A673 (cell line): Measurements from ENCODE around the gene UBE2J2.

Experiments
- CTCF ChIP-seq: fragments of 300-800, 200-600 bp; sonication (generic); conservative IDR thresholded peaks from 2 replicates; pipeline ENCODE4 v1.5.1; 2017; ENCODE audit warnings: low read depth, mild to moderate bottlenecking, antibody characterized with exemption, low read length, moderate library complexity, mixed read lengths
- EZH2 ChIP-seq: fragments of 200-600 bp; sonication (generic); IDR thresholded peaks from 2 replicates; pipeline ENCODE4 v1.6.1; 2017; ENCODE audit warnings: borderline replicate concordance, low read depth, mild to moderate bottlenecking, mixed read lengths, antibody characterized with exemption, low read length; ENCODE audit not compliant: poor library complexity, severe bottlenecking

- no peak for TF ChIP-seq EZH2
- no peak for TF ChIP-seq CTCF
Measured at GRCh38 chr1:1225238-1225845, 48.3 kb downstream of the UBE2J2 start.
